ENCODE results near the gene ROBO3.

Gene ROBO3

GRCh38 chr11:124893781-124894401 is 28.7 kb downstream of the ROBO3 start:
- no peak for DNase-seq

GRCh38 chr11:124894606-124895430 is 29.6 kb downstream of the ROBO3 start:
- DNase-seq = no peak

GRCh38 chr11:124895471-124895971 is 30.3 kb downstream of the ROBO3 start:
- DNase-seq = no peak

- DNase-seq = no peak
These were observed 31.0 kb downstream of the ROBO3 start for GRCh38 chr11:124896071-124896750.

GRCh38 chr11:124896821-124897391 is 31.7 kb downstream of the ROBO3 start:
- DNase-seq = no peak

GRCh38 chr11:124897674-124898262 is 32.5 kb downstream of the ROBO3 start, which contains the start of gene ROBO4:
Gene ROBO4, minus strand, starts transcription at chr11:124897865. Its CDS starts 70 bp downstream, at chr11:124897795.
- DNase-seq = no peak

GRCh38 chr11:124898263-124898680 is 33.0 kb downstream of the ROBO3 start:
- no peak for DNase-seq

GRCh38 chr11:124898711-124899110 is 33.5 kb downstream of the ROBO3 start:
- DNase-seq = no peak

GRCh38 chr11:124899383-124900145 is 34.3 kb downstream of the ROBO3 start:
- no peak for DNase-seq

GRCh38 chr11:124900464-124900863 is 35.2 kb downstream of the ROBO3 start:
- DNase-seq = no peak

- DNase-seq = no peak
These were observed 37.4 kb downstream of the ROBO3 start for GRCh38 chr11:124902616-124903015.

- DNase-seq = peak; percentile 16
These were observed 50.5 kb downstream of the ROBO3 start for GRCh38 chr11:124915541-124916369.

- no peak for DNase-seq
These were observed 51.1 kb downstream of the ROBO3 start for GRCh38 chr11:124916370-124916710.

- no peak for DNase-seq
These were observed 51.9 kb downstream of the ROBO3 start for GRCh38 chr11:124917115-124917637.

GRCh38 chr11:124918950-124919349 is 53.7 kb downstream of the ROBO3 start, which contains the start of gene HEPN1:
Gene HEPN1, plus strand, starts transcription at chr11:124919250.
- DNase-seq = no peak

GRCh38 chr11:124919898-124920297 is 54.7 kb downstream of the ROBO3 start:
- DNase-seq = no peak

GRCh38 chr11:124920356-124920755 is 55.1 kb downstream of the ROBO3 start:
- DNase-seq = no peak

GRCh38 chr11:124920870-124921609 is 55.8 kb downstream of the ROBO3 start:
- peak; percentile 84 for DNase-seq

- no peak for DNase-seq
These were observed 57.6 kb downstream of the ROBO3 start for GRCh38 chr11:124922831-124923230.

- no peak for DNase-seq
These were observed 58.1 kb downstream of the ROBO3 start for GRCh38 chr11:124923296-124923695.
